Colonic mucosa (tissue), 4 donors: Measurements from ENCODE around the gene CCDC34. TPM values are rescaled to one million over a fixed set of nuclear protein-coding genes. Genes with fewer than 3 reads are reported as not detected.

Source experiments
- DNase-seq: peaks from one replicate; pipeline ENCODE4 v3.0.0-alpha.2; 2020
- H3K27ac ChIP-seq: fragments of 200-600 bp; one replicate; pipeline ENCODE4 v1.8.0; 2021
- H3K27me3 ChIP-seq: fragments of 200-600 bp; one replicate; pipeline ENCODE4 v1.8.0; 2021
- H3K36me3 ChIP-seq: fragments of 200-600 bp; one replicate; pipeline ENCODE4 v1.8.0; 2021
- H3K4me1 ChIP-seq: fragments of 200-600 bp; one replicate; pipeline ENCODE4 v1.8.0; 2021; ENCODE audit warnings: mild to moderate bottlenecking
- H3K4me3 ChIP-seq: fragments of 200-600 bp; one replicate; pipeline ENCODE4 v1.8.0; 2021
- H3K9ac ChIP-seq, 2 donors: one replicate each; pipeline ENCODE4 v1.7.0; 2013; ENCODE audit warnings: control low read depth in 2 of 2, low read depth in 2 of 2, low read length in 2 of 2
- H3K9me3 ChIP-seq: fragments of 200-600 bp; one replicate; pipeline ENCODE4 v1.8.0; 2021
- CTCF ChIP-seq: fragments of 200-600 bp; IDR thresholded peaks from one replicate; pipeline ENCODE4 v1.8.0; 2022; ENCODE audit warnings: antibody characterized with exemption, mild to moderate bottlenecking
- intact Hi-C: fragments of 100-400 bp; cut with DNase I; formaldehyde crosslinking; loops from one replicate; pipeline ENCODE4 v1.14.1; 2022
- total RNA-seq, 2 donors: library from RNA; stranded (reverse); fragmentation: NEBNext Ultra II Directional in 1 of 2; extraction: Animal tissue kit (Norgen Biotek cat#: 25700) in 1 of 2; gene quantifications; one replicate each; pipeline ENCODE4 v1.2.1, GENCODE V29; 2021
- donor health status: healthy.
- donor health status: DM: no; HTN: no; CAD: no.
- donor health status: DM: no; HTN: no; CAD: no.

The CCDC34 gene
- total RNA-seq, 2 donors from 2014 or later = 10.2 to 25.6 TPM

GRCh38 chr11:27373392-27373791, 10.4 kb upstream of the CCDC34 start:
- H3K36me3 ChIP-seq = no peaks in the 10 kb centered on the region
- intact Hi-C loops = no loop called here
- no peak for TF ChIP-seq CTCF
- H3K27me3 ChIP-seq = no peaks in the 10 kb centered on the region
- no peak overlapping the region for H3K27ac ChIP-seq
- H3K4me3 ChIP-seq = no peak overlapping the region
- no peak overlapping the region for H3K9ac ChIP-seq
- H3K4me1 ChIP-seq = no peaks in the 10 kb centered on the region
- no peaks in the 10 kb centered on the region for H3K9me3 ChIP-seq
- no peak for DNase-seq

GRCh38 chr11:27372164-27372563, 9.1 kb upstream of the CCDC34 start:
- no peaks in the 10 kb centered on the region for H3K27me3 ChIP-seq
- no peak overlapping the region for H3K9ac ChIP-seq
- no peaks in the 10 kb centered on the region for H3K9me3 ChIP-seq
- no peak for DNase-seq
- no peaks in the 10 kb centered on the region for H3K4me1 ChIP-seq
- H3K36me3 ChIP-seq = no peaks in the 10 kb centered on the region
- no peak overlapping the region for H3K4me3 ChIP-seq
- intact Hi-C loops = no loop called here
- H3K27ac ChIP-seq = no peak overlapping the region
- no peak for TF ChIP-seq CTCF

GRCh38 chr11:27371489-27371888, 8.5 kb upstream of the CCDC34 start:
- intact Hi-C loops = no loop called here
- TF ChIP-seq CTCF = no peak

GRCh38 chr11:27370374-27370773, 7.4 kb upstream of the CCDC34 start:
- no peak for DNase-seq
- Histone ChIP-seq H3K4me1 (no peaks in the 10 kb centered on the region), H3K9me3 (no peaks in the 10 kb centered on the region), H3K27me3 (no peaks in the 10 kb centered on the region), H3K9ac (no peak overlapping the region), H3K4me3 (no peak overlapping the region), H3K27ac (no peak overlapping the region), H3K36me3 (no peaks in the 10 kb centered on the region)
- TF ChIP-seq CTCF = no peak
- intact Hi-C loops = no loop called here

More at GRCh38 chr11:27371489-27371888, 8.5 kb upstream of the CCDC34 start:
- Histone ChIP-seq H3K9ac (no peak overlapping the region), H3K4me1 (no peaks in the 10 kb centered on the region), H3K27ac (no peak overlapping the region), H3K27me3 (no peaks in the 10 kb centered on the region), H3K36me3 (no peaks in the 10 kb centered on the region), H3K9me3 (no peaks in the 10 kb centered on the region), H3K4me3 (no peak overlapping the region)
- DNase-seq = no peak

GRCh38 chr11:27367881-27368280, 4.9 kb upstream of the CCDC34 start:
- H3K27ac ChIP-seq = no peak overlapping the region
- no peak overlapping the region for H3K4me3 ChIP-seq
- TF ChIP-seq CTCF = no peak
- H3K27me3 ChIP-seq = no peaks in the 10 kb centered on the region
- H3K4me1 ChIP-seq = peaks cover 5% of the 10 kb centered on the region
- no peaks in the 10 kb centered on the region for H3K36me3 ChIP-seq
- intact Hi-C loops = loop anchor here (10.0 kb wide), 2 partner anchors 107 to 183 kb away; partner anchors contain the start of gene LGR4
- no peaks in the 10 kb centered on the region for H3K9me3 ChIP-seq
- no peak for DNase-seq
- H3K9ac ChIP-seq = no peak overlapping the region
